ENCODE measurements around the gene CFTR. TPM values are rescaled to one million over a fixed set of nuclear protein-coding genes. Genes with fewer than 3 reads are reported as not detected.

The CFTR gene
- total and polyA plus RNA-seq, 2 of the 8 experiments (the other 6 are each of a cell fraction or from before 2014, with no cell fraction given): 1.2 to 1.6 TPM

DNA sequence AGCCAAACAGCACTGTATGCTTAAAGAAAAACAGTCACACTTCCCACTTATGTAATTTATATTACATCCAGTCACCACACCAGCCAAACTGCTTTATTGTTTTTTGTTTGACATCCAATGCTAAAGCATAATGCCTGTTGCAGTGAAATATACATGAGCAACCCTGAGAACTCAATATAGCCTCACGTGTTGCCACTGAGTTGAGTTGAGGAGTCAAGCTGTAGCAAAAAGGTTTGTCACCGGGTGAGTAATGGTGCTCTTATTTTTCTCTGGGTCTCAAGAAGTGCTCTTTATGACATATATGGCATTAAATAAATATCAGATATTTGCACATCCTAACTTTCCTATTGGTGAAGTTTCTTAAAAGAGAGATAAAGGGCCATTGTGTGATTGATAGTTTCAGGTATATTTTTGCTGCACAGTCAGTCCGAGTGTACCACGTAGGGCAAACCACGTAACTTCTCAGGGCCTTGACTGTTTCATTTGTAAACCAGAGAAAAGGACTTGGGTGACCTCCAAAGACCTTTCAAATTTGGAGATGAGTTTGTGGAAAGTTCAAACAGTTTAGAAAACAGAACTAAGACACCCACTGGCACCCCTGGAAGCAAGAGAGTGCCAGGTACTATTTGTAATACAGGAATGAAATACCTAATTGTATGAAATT lies 168.5 kb downstream of the CFTR start:
- no peak overlapping the region for H3K18ac ChIP-seq (ENCODE audit: extremely low read depth, low read length)
- H2AK5ac ChIP-seq (ENCODE audit: low read depth, low read length): no peak overlapping the region
- H3K79me1 ChIP-seq (ENCODE audit: low read depth, low read length): no peaks in the 10 kb centered on the region
- DNase-seq (ENCODE audit: low read depth in 1 of 2, low spot score in 2 of 2): no peak
- no peak overlapping the region for H3K14ac ChIP-seq (ENCODE audit: insufficient read length)
- H3K27ac ChIP-seq (ENCODE audit: low read depth, low read length): no peak overlapping the region
- ChIA-PET CTCF (ENCODE audit: partially characterized antibody) (interaction anchor here (1.0 to 1.5 kb wide), 2 partner anchors 67 to 82 kb away, joined by 3 read pairs; no protein-coding TSS in a partner anchor), POLR2A (ENCODE audit: partially characterized antibody) (no interaction called here)
- no peak overlapping the region for H2BK120ac ChIP-seq (replicated peaks; ENCODE audit: low read depth, low read length)
- H2BK15ac ChIP-seq (ENCODE audit: low read length): no peak overlapping the region
- H3K4me2 ChIP-seq (ENCODE audit: insufficient read depth in 1 of 2, low read depth in 2 of 2, low read length in 2 of 2): no peak overlapping the region
- no peak overlapping the region for H2BK5ac ChIP-seq (ENCODE audit: low read depth, low read length)
- no peak overlapping the region for H4K8ac ChIP-seq (ENCODE audit: extremely low read depth, insufficient read depth, low read length)
- no peaks in the 10 kb centered on the region for H3K36me3 ChIP-seq (ENCODE audit: control insufficient read depth in 2 of 4, insufficient read depth in 4 of 4, low read length in 3 of 4)
- no peak overlapping the region for H4K91ac ChIP-seq (replicated peaks; ENCODE audit: insufficient read length, low read length)
- H4K20me1 ChIP-seq (replicated peaks in 1 of 2; ENCODE audit: control insufficient read depth in 1 of 2, insufficient read depth in 2 of 2, low read length in 2 of 2): no peaks in the 10 kb centered on the region
- no peak overlapping the region for H2BK20ac ChIP-seq (ENCODE audit: low read length)
- 93% methylated on average over 5 of the region's 5 CpGs; no CpG with 5 or more reads in 1 of the 2 experiments for WGBS, 2 experiments (ENCODE audit: extremely low coverage in 1 of 2, insufficient coverage in 1 of 2, insufficient read length in 1 of 2, insufficient replicate concordance in 2 of 2, low coverage in 1 of 2, low lambda C conversion rate in 2 of 2, missing lambda C conversion rate in 1 of 2)
- no peaks in the 10 kb centered on the region for H3K23me2 ChIP-seq (ENCODE audit: low read depth, low read length)
- H2BK12ac ChIP-seq (ENCODE audit: low read depth, low read length): no peak overlapping the region
- no peaks in the 10 kb centered on the region for H3K27me3 ChIP-seq (replicated peaks in 1 of 4; ENCODE audit: control insufficient read depth in 3 of 4, extremely low read depth in 1 of 4, insufficient read depth in 3 of 4, low read length in 3 of 4)
- no peaks in the 10 kb centered on the region for H3K9me3 ChIP-seq (ENCODE audit: insufficient read depth in 2 of 2, low read depth in 1 of 2, low read length in 1 of 2)
- no peaks in the 10 kb centered on the region for H3K79me2 ChIP-seq (ENCODE audit: control insufficient read depth in 1 of 2, insufficient read depth in 2 of 2, low read length in 2 of 2)
- FAIRE-seq: no peak
- H2AFZ ChIP-seq (ENCODE audit: low read length): no peak overlapping the region
- peaks cover 3 to 5% (median 4%) of the 10 kb centered on the region in 4 experiments; a peak in 4 of 7 replicates for H3K4me1 ChIP-seq (replicated peaks in 1 of 4; ENCODE audit: control insufficient read depth in 3 of 4, insufficient read depth in 4 of 4, low read length in 3 of 4)
- no peak overlapping the region for H3K23ac ChIP-seq (ENCODE audit: insufficient read length)
- no peak overlapping the region for H3K9ac ChIP-seq (replicated peaks in 1 of 4; ENCODE audit: extremely low read depth in 1 of 4, low read depth in 3 of 4, low read length in 3 of 4)
- H3K4me3 ChIP-seq (ENCODE audit: extremely low read depth in 1 of 4, insufficient read depth in 2 of 4, low read depth in 3 of 4, low read length in 4 of 4): no peak overlapping the region
- TF ChIP-seq CBX5 (IDR thresholded peaks at IDR 0.05; ENCODE audit: low read depth, low read length) (no peak), ZNF274 (IDR thresholded peaks at IDR 0.05; ENCODE audit: borderline replicate concordance, extremely low read depth, low read length) (peak; percentile 24; the same call in 1 of the 2 replicates), CBX8 (IDR thresholded peaks at IDR 0.05; ENCODE audit: borderline replicate concordance, low read depth, low read length) (no peak), TAF1 (IDR thresholded peaks at IDR 0.05; ENCODE audit: low read depth, low read length) (no peak)
- H4K5ac ChIP-seq (ENCODE audit: insufficient read length, low read depth, low read length): no peak overlapping the region
- no peak overlapping the region for H3K56ac ChIP-seq (replicated peaks; ENCODE audit: insufficient read length, low read depth, low read length)
- H3K4ac ChIP-seq (replicated peaks; ENCODE audit: insufficient read length, low read depth, low read length): no peak overlapping the region
